Ovary (tissue), 3 donors: ENCODE results near the gene CAMK2N2.

Experiments
- EP300 ChIP-seq: sonication (generic); formaldehyde crosslinking; IDR thresholded peaks from one replicate; pipeline ENCODE4 v1.6.1; 2017; ENCODE audit warnings: antibody characterized with exemption
- TF ChIP-seq, protein P1 (sequence below), 3 donors: fragments of 450-650 bp in 2 of 3; fragments of 200-600 bp in 1 of 3; IDR thresholded peaks; one replicate each; pipeline versions ENCODE4 v1.5.1 to v1.8.0; 2016 to 2022; ENCODE audit warnings: antibody characterized with exemption in 3 of 3, mild to moderate bottlenecking in 1 of 3
- donor health status: DM: no; HTN: no; CAD: no.

GRCh38 chr3:184211718-184212117, 49.6 kb downstream of the CAMK2N2 start:
- TF ChIP-seq, protein P1, sequence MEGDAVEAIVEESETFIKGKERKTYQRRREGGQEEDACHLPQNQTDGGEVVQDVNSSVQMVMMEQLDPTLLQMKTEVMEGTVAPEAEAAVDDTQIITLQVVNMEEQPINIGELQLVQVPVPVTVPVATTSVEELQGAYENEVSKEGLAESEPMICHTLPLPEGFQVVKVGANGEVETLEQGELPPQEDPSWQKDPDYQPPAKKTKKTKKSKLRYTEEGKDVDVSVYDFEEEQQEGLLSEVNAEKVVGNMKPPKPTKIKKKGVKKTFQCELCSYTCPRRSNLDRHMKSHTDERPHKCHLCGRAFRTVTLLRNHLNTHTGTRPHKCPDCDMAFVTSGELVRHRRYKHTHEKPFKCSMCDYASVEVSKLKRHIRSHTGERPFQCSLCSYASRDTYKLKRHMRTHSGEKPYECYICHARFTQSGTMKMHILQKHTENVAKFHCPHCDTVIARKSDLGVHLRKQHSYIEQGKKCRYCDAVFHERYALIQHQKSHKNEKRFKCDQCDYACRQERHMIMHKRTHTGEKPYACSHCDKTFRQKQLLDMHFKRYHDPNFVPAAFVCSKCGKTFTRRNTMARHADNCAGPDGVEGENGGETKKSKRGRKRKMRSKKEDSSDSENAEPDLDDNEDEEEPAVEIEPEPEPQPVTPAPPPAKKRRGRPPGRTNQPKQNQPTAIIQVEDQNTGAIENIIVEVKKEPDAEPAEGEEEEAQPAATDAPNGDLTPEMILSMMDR (IDR thresholded peaks at IDR 0.05), result no peak
- TF ChIP-seq EP300, result no peak
